DOHH2 (cell line): ENCODE measurements around the gene PIAS2.

ENCODE experiments used
- H3F3A ChIP-seq: fragments of 200-600 bp; sonication (generic), shearing (Covaris generic); 2 replicates; pipeline ENCODE4 v1.6.0; 2016; ENCODE audit warnings: antibody characterized with exemption, mild to moderate bottlenecking; ENCODE audit not compliant: control insufficient read depth, insufficient read depth
- H3K27ac ChIP-seq: fragments of 200-600 bp; sonication (generic); 2 replicates; pipeline ENCODE4 v1.5.1; 2014; ENCODE audit warnings: low read depth, mild to moderate bottlenecking, low read length, moderate library complexity
- H3K27me3 ChIP-seq: fragments of 200-600 bp; sonication (generic); 2 replicates; pipeline ENCODE4 v1.6.1; 2014; ENCODE audit warnings: mild to moderate bottlenecking, low read length, mixed read lengths; ENCODE audit not compliant: control insufficient read depth
- H3K36me3 ChIP-seq: fragments of 200-600 bp; sonication (generic); 2 replicates; pipeline ENCODE4 v1.6.1; 2014; ENCODE audit warnings: mild to moderate bottlenecking, low read length, moderate library complexity, mixed read lengths; ENCODE audit not compliant: control insufficient read depth
- H3K4me1 ChIP-seq: fragments of 200-600 bp; sonication (generic); 2 replicates; pipeline ENCODE4 v1.6.1; 2014; ENCODE audit warnings: mild to moderate bottlenecking, low read length, mixed read lengths; ENCODE audit not compliant: control insufficient read depth
- H3K4me2 ChIP-seq: fragments of 200-600 bp; sonication (generic); 2 replicates; pipeline ENCODE4 v1.6.0; 2014; ENCODE audit warnings: mild to moderate bottlenecking, low read length, moderate library complexity
- H3K4me3 ChIP-seq: fragments of 200-600 bp; sonication (generic); 2 replicates; pipeline ENCODE4 v1.5.1; 2014; ENCODE audit warnings: mild to moderate bottlenecking, low read length, mixed read lengths
- H3K79me2 ChIP-seq: fragments of 200-600 bp; sonication (generic); 2 replicates; pipeline ENCODE4 v1.6.1; 2014; ENCODE audit warnings: mild to moderate bottlenecking, low read length, mixed read lengths; ENCODE audit not compliant: control insufficient read depth
- H3K9me2 ChIP-seq: fragments of 200-600 bp; sonication (generic); replicated peaks from 2 replicates; pipeline ENCODE4 v1.6.1; 2014; ENCODE audit warnings: mild to moderate bottlenecking, low read length, mixed read lengths; ENCODE audit not compliant: control insufficient read depth
- H3K9me3 ChIP-seq: fragments of 200-600 bp; sonication (generic); 2 replicates; pipeline ENCODE4 v1.6.1; 2014; ENCODE audit warnings: antibody characterized with exemption, low read length, mixed read lengths; ENCODE audit not compliant: control insufficient read depth, insufficient read depth
- H4K20me1 ChIP-seq: fragments of 200-600 bp; sonication (generic); 2 replicates; pipeline ENCODE4 v1.6.0; 2014; ENCODE audit warnings: low read depth, mild to moderate bottlenecking, antibody characterized with exemption, low read length, moderate library complexity; ENCODE audit not compliant: control insufficient read depth, insufficient read depth
- CTCF ChIP-seq: fragments of 200-600 bp; sonication (generic); IDR thresholded peaks from one replicate; pipeline ENCODE4 v1.5.1; 2014; ENCODE audit warnings: antibody characterized with exemption, mild to moderate bottlenecking, low read depth, low read length; ENCODE audit not compliant: poor library complexity, severe bottlenecking
- EZH2phosphoT487 ChIP-seq: fragments of 200-600 bp; sonication (generic); IDR thresholded peaks from 2 replicates; pipeline ENCODE4 v1.6.1; 2017; ENCODE audit warnings: borderline replicate concordance, mild to moderate bottlenecking, antibody characterized with exemption, low read length, moderate library complexity, mixed read lengths

The PIAS2 gene

DNA sequence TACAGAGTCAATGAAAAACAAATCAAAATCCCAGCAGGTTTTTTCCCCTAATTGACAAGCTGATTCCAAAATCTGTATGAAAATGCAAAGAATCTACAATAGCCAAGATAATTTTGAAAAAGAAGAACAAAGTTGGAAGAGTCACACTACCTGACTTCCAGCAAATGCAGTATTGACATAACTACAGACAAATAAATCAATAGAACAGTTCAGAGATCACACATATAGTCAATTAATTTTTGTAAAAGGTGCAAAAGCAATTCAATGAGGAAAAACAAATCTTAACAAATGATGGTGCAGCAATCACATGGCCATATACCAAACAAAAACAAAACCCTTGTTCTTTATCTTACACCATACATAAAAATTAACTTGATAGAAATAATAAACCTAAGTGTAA lies 85.9 kb downstream of the PIAS2 start:
- Histone ChIP-seq H3F3A (no peaks in the 10 kb centered on the region), H3K9me3 (no peaks in the 10 kb centered on the region), H3K36me3 (peaks cover 39% of the 10 kb centered on the region), H3K4me1 (no peaks in the 10 kb centered on the region), H3K27me3 (no peaks in the 10 kb centered on the region), H3K79me2 (no peaks in the 10 kb centered on the region), H3K27ac (no peak overlapping the region), H4K20me1 (no peaks in the 10 kb centered on the region), H3K9me2 (no peaks in the 10 kb centered on the region), H3K4me2 (no peak overlapping the region), H3K4me3 (no peak overlapping the region)
- TF ChIP-seq EZH2phosphoT487 (no peak), CTCF (no peak)

- Histone ChIP-seq H3K27ac (no peak overlapping the region), H3K79me2 (no peaks in the 10 kb centered on the region), H3F3A (no peaks in the 10 kb centered on the region), H3K4me1 (no peaks in the 10 kb centered on the region), H4K20me1 (no peaks in the 10 kb centered on the region), H3K27me3 (no peaks in the 10 kb centered on the region), H3K9me2 (no peaks in the 10 kb centered on the region), H3K9me3 (no peaks in the 10 kb centered on the region), H3K4me3 (no peak overlapping the region), H3K36me3 (peaks cover 36% of the 10 kb centered on the region), H3K4me2 (no peak overlapping the region)
- TF ChIP-seq CTCF: no peak
- TF ChIP-seq EZH2phosphoT487: no peak
Observed at GRCh38 chr18:46830633-46831032, 86.7 kb downstream of the PIAS2 start.

DNA sequence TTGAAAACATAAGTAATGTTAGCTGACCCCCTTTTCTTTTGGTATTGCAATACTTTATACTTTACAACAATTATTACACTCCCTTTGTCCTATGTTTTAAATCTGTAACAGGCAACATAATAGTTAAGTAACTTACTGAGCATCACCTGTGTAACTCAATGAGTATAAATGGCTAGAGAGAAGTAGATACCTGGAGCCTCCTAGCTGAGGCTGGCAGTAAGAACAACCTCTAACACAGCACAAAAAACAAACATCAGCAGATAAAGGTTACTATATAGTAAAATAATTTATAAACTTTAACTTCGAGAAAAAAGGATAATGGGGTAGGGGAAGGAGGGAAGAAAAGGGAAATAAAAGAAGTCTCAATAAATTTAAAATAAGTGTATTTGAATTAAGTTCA lies 87.4 kb downstream of the PIAS2 start:
- Histone ChIP-seq H3K9me2 (no peaks in the 10 kb centered on the region), H3K27ac (no peak overlapping the region), H3K79me2 (no peaks in the 10 kb centered on the region), H3K36me3 (peaks cover 39% of the 10 kb centered on the region), H3K4me1 (no peaks in the 10 kb centered on the region), H3K9me3 (no peaks in the 10 kb centered on the region), H3K27me3 (no peaks in the 10 kb centered on the region), H3K4me2 (no peak overlapping the region), H3F3A (no peaks in the 10 kb centered on the region), H3K4me3 (no peak overlapping the region), H4K20me1 (no peaks in the 10 kb centered on the region)
- TF ChIP-seq EZH2phosphoT487: no peak
- no peak for TF ChIP-seq CTCF

DNA sequence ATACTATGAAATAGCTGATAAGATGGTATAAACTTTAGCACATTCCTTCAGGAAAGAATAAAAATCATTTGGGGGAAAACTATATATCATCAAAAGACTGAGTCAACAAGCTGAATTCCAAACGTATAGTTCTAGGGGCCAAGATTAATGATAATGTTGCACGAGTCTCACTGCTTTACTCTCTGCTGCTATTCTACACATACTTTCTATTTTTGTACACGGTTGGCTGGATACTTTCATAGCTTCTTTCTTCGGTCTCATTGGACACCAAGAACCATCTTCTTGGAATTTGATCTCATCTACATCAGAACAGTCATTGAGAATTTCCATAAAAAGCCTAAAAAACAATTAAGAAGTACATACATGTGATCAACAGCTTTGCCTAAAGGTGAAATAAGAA lies 87.8 kb downstream of the PIAS2 start:
- Histone ChIP-seq H3K79me2 (no peaks in the 10 kb centered on the region), H3K9me2 (no peaks in the 10 kb centered on the region), H3K27ac (no peak overlapping the region), H3F3A (no peaks in the 10 kb centered on the region), H3K4me2 (no peak overlapping the region), H3K9me3 (no peaks in the 10 kb centered on the region), H3K4me3 (no peak overlapping the region), H3K4me1 (no peaks in the 10 kb centered on the region), H4K20me1 (no peaks in the 10 kb centered on the region), H3K27me3 (no peaks in the 10 kb centered on the region), H3K36me3 (peaks cover 39% of the 10 kb centered on the region)
- no peak for TF ChIP-seq CTCF
- no peak for TF ChIP-seq EZH2phosphoT487
